Epithelial cell of proximal tubule (primary cell): ENCODE measurements around the gene AMMECR1L. TPM values are rescaled to one million over a fixed set of nuclear protein-coding genes. Genes with fewer than 3 reads are reported as not detected.
A peak's percentile ranks its signal among the peaks of the same experiment; 100 is the strongest.
"Not testable (repeated sequence)": the region's sequence is repeated elsewhere in the genome, so short reads cannot be mapped to it uniquely, and the experiment has no call there.

Source experiments
- DNase-seq: peaks from one replicate; pipeline ENCODE4 v3.0.0-alpha.2; 2011; ENCODE audit warnings: low read depth
- H3K4me3 ChIP-seq: 2 replicates; pipeline ENCODE4 v1.5.1; 2011; ENCODE audit warnings: low read depth, mild to moderate bottlenecking, low read length
- CTCF ChIP-seq: conservative IDR thresholded peaks from 2 replicates; pipeline ENCODE4 v1.5.1; 2012; ENCODE audit warnings: low read depth, mild to moderate bottlenecking, low read length
- total RNA-seq: library from RNA; depleted of rRNA; stranded (reverse); fragments of >200 nt; gene quantifications from 2 replicates; pipeline ENCODE4 v1.2.3, GENCODE V29; 2015

AMMECR1L gene
- total RNA-seq, 1 donor from 2014 or later = 10.7 TPM

- peak; percentile 20 for DNase-seq
- TF ChIP-seq CTCF = no peak
- H3K4me3 ChIP-seq = no peak overlapping the region
These were observed 7.7 kb upstream of the AMMECR1L start for GRCh38 chr2:127893494-127893893.

GRCh38 chr2:127893033-127893432 lies 7.3 kb upstream of the AMMECR1L start:
- no peak for DNase-seq
- no peak for TF ChIP-seq CTCF
- no peak overlapping the region for H3K4me3 ChIP-seq

- TF ChIP-seq CTCF = no peak
- H3K4me3 ChIP-seq = no peak overlapping the region
- no peak for DNase-seq
These were observed 6.1 kb upstream of the AMMECR1L start for GRCh38 chr2:127891811-127892210.

- not testable (repeated sequence) for DNase-seq, H3K4me3 ChIP-seq
These were observed 5.0 kb upstream of the AMMECR1L start for GRCh38 chr2:127890756-127891155.

GRCh38 chr2:127888772-127889171 lies 3.0 kb upstream of the AMMECR1L start:
- H3K4me3 ChIP-seq = no peak overlapping the region
- no peak for DNase-seq
- no peak for TF ChIP-seq CTCF

GRCh38 chr2:127887776-127888130 lies 2.0 kb upstream of the AMMECR1L start:
- DNase-seq = no peak
- H3K4me3 ChIP-seq = peak overlapping the region; percentile 61
- TF ChIP-seq CTCF = no peak

- peak overlapping the region; percentile 61 for H3K4me3 ChIP-seq
- no peak for TF ChIP-seq CTCF
- no peak for DNase-seq
These were observed 1.5 kb upstream of the AMMECR1L start for GRCh38 chr2:127887082-127887775.

GRCh38 chr2:127886593-127886935 lies 808 bp upstream of the AMMECR1L start:
- DNase-seq = not testable (repeated sequence)
- H3K4me3 ChIP-seq = peak overlapping the region; percentile 61

GRCh38 chr2:127884861-127885740 lies 655 bp downstream of the AMMECR1L start:
- H3K4me3 ChIP-seq = peak overlapping the region; percentile 61
- not testable (repeated sequence) for DNase-seq
